ENCODE measurements around the gene EME2. TPM values are rescaled to one million over a fixed set of nuclear protein-coding genes. Genes with fewer than 3 reads are reported as not detected.

Gene EME2
- total and polyA plus RNA-seq, 2 of the 13 experiments (the other 11 are each of a cell fraction or from before 2014, with no cell fraction given), result 4.4 to 7.6 TPM

GRCh38 chr16:1815461-1815860, 42.9 kb downstream of the EME2 start:
- Histone ChIP-seq H2AFZ (ENCODE audit: low read length) (no peak overlapping the region), H4K20me1 (ENCODE audit: insufficient read depth, low read length) (peaks cover 5% of the 10 kb centered on the region; the same call in 1 of the 2 replicates), H3K27me3 (ENCODE audit: control insufficient read depth in 1 of 2, insufficient read depth in 2 of 2, low read length in 2 of 2) (no peaks in the 10 kb centered on the region), H3K36me3 (replicated peaks in 1 of 2; ENCODE audit: control insufficient read depth in 1 of 2, insufficient read depth in 2 of 2, low read length in 2 of 2) (peaks cover 7 to 23% of the 10 kb centered on the region in 2 experiments; a peak in 4 of 5 replicates), H3K27ac (ENCODE audit: extremely low read length, insufficient read depth, low read length) (no peak overlapping the region), H3K9me3 (ENCODE audit: low read length) (no peaks in the 10 kb centered on the region), H3K79me2 (ENCODE audit: insufficient read depth, low read length) (no peaks in the 10 kb centered on the region), H3K9ac (ENCODE audit: insufficient read depth, low read depth, low read length) (no peak overlapping the region), H3K4me1 (ENCODE audit: insufficient read depth, low read length) (peaks cover 10% of the 10 kb centered on the region), H3K4me3 (replicated peaks in 1 of 3; ENCODE audit: insufficient read depth in 1 of 3, low read depth in 2 of 3, low read length in 3 of 3) (no peak overlapping the region), H3K4me2 (ENCODE audit: low read depth, low read length) (no peak overlapping the region)
- no TSS peak for BruUV-seq (replicated peaks)
- POLR2A ChIA-PET, result interaction anchor here (0.9 kb wide), 1 partner anchor 33 kb away, joined by 4 read pairs; the partner anchor contains the start of genes NUBP2 and SPSB3
- in situ Hi-C loops (cut with HindIII; ENCODE audit: extremely low pct_ligation_motif_present, low pct_unique_long_range_greater_than_20kb) (no loop called here), intact Hi-C loops (cut with micrococcal nuclease; ENCODE audit: unreplicated experiment) (no loop called here)
- no peak for FAIRE-seq
- CTCF ChIA-PET (ENCODE audit: low intra/inter-chr PET ratio, low total read pairs), result no interaction called here
- 96% methylated on average over 9 of the region's 11 CpGs for WGBS (ENCODE audit: low lambda C conversion rate)
- no peak for ATAC-seq
- no peak for DNase-seq (ENCODE audit: low spot score)
- no peak for TF ChIP-seq AGO2 (optimal IDR thresholded peaks at IDR 0.05; ENCODE audit: low read depth, low read length)
- no peak for TF ChIP-seq THYN1 (CRISPR knock-in tag; IDR thresholded peaks at IDR 0.05; ENCODE audit: borderline replicate concordance, low read depth)
- no peak for TF ChIP-seq AKNA (CRISPR knock-in tag; IDR thresholded peaks at IDR 0.05; ENCODE audit: borderline replicate concordance)
- TF ChIP-seq, protein P1, sequence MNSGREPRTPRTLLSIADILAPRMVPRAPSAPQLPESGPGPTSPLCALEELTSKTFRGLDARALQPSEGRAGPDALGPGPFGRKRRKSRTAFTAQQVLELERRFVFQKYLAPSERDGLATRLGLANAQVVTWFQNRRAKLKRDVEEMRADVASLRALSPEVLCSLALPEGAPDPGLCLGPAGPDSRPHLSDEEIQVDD (CRISPR knock-in tag; IDR thresholded peaks at IDR 0.05; ENCODE audit: borderline replicate concordance), result no peak
- TF ChIP-seq HOXA5 (CRISPR knock-in tag; IDR thresholded peaks at IDR 0.05), result no peak
- no peak for TF ChIP-seq NRL (CRISPR knock-in tag; IDR thresholded peaks at IDR 0.05; ENCODE audit: borderline replicate concordance)
- TF ChIP-seq ZNF367 (CRISPR knock-in tag; IDR thresholded peaks at IDR 0.05; ENCODE audit: borderline replicate concordance), result no peak
- no peak for TF ChIP-seq U2AF1 (optimal IDR thresholded peaks at IDR 0.05; ENCODE audit: low read depth, low read length)
- no peak for TF ChIP-seq ZBTB39 (CRISPR knock-in tag; IDR thresholded peaks at IDR 0.05)
- no peak for TF ChIP-seq SALL2 (CRISPR knock-in tag; IDR thresholded peaks at IDR 0.05)
- no peak for TF ChIP-seq SMARCE1 (IDR thresholded peaks at IDR 0.05; ENCODE audit: borderline replicate concordance)
- no peak for TF ChIP-seq BRF2 (CRISPR knock-in tag; IDR thresholded peaks at IDR 0.05)
- no peak for TF ChIP-seq ZMYM3 (CRISPR knock-in tag; IDR thresholded peaks at IDR 0.05)
- TF ChIP-seq ELK4 (CRISPR knock-in tag; IDR thresholded peaks at IDR 0.05; ENCODE audit: borderline replicate concordance), result no peak
- TF ChIP-seq CEBPB (IDR thresholded peaks at IDR 0.05; ENCODE audit: borderline replicate concordance, low read depth, low read length), result no peak

All from HepG2 (cell line).